Cerebellar nuclear complex (tissue), 1 donor: ENCODE results near the gene ABCD3.
"Not testable (repeated sequence)": the region's sequence is repeated elsewhere in the genome, so short reads cannot be mapped to it uniquely, and the experiment has no call there.

Experiments
- DNase-seq, 2 experiments: peaks; one replicate each; lab custom pipeline; 2025; lab: John Stamatoyannopoulos, UW

ABCD3 gene

DNA sequence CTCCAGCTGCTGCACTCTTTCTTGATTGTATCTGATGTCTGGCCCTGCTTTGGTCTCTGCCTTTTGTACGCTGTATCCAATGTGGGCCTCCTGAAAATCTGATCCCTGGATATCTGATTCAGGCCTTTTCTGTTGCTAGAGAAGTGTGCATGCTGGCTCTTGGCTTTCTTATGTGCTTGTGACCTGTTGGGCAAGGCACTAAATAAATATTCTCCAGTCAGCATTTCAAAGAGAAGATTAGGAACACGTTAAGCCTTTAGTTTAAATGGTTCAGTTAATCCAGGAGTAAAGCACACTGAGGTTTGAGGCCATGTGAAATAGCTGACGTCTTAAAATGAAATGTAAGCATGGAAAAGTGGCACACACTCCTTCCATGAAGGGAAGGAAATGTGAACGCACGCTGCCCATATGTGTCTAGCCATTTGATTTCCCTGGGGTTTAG lies 132.6 kb downstream of the ABCD3 start:
- no peak for DNase-seq

DNA sequence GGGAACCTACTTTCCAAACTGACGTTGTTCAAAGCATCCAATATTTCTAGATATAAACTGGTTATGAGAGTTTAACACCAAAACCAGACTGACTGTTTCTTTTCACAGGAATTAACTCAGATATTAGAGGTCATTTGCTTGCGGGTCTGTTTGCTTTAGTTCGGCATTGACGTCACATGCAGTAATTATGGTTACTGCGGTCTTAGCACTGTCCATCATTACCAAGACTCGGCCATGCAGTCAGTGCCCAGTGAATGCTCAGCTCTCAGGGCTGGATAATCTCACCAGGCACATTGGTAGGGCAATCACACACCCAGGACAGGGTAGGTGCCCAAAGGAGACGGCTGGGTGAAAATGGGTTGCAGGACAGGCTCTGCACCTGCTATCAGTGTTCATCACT lies 133.3 kb downstream of the ABCD3 start:
- DNase-seq: no peak

DNA sequence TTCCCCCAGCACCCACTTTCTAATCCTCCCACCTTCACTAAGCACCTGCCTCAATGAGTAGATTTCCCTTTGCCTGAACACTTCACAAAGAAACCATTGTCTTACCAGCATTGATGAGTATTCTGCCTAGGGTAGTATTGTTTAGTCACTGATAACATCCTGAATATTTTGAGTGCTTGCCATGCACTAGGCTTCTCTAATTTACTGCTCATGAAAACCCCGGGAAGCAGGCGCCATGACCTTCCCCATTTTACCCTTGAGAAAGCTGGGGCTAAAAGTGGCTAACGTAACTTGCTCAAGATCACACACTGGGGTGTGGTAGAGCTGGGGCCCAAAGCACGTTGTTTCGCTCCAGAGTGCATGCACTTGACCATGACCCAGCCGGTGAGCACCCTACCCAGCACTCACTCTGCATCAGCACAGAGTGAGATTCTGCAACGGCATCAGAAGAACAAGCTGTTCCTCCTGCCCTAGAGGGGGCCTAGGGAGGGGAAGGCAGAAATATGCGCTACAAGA lies 133.9 kb downstream of the ABCD3 start:
- no peak for DNase-seq

DNA sequence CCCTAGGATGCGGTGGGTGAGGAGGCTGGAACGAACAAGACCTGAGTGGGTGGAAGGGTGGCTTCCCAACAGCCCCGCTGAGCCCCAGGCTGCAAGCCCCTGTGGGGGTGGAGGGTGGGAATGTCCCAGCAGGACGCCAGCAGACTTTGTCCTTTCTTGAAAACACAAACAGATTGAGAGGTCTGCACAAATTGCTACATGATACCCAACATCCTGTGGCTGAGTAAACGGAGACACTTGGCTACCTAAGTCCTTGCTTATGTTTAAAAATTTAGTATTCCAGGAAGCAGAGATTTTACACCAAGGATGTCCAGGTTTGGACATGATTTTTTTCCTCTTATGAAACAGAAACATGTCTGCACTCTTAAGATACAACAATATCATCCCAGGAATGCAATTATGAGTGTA lies 135.1 kb downstream of the ABCD3 start:
- no peak for DNase-seq

DNA sequence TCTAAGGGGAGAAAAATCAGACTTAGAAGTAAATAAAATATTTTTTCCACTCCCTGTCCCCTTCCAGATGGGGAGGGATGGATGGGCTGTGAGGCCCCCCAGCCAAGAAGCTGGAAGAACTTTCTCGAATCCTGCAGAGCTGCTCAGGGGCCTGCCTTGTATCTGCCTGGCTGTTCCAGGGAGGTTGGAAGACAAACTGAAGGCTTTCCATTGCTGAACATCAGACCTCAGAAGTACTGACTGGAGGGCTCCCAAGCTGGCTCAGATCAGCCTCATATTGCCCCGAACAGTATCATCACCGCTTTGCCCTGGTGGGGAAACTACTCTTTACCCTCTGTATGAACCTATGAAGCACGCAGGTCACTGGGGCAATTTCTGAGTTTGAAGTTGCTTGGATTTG lies 135.7 kb downstream of the ABCD3 start:
- no peak for DNase-seq

DNA sequence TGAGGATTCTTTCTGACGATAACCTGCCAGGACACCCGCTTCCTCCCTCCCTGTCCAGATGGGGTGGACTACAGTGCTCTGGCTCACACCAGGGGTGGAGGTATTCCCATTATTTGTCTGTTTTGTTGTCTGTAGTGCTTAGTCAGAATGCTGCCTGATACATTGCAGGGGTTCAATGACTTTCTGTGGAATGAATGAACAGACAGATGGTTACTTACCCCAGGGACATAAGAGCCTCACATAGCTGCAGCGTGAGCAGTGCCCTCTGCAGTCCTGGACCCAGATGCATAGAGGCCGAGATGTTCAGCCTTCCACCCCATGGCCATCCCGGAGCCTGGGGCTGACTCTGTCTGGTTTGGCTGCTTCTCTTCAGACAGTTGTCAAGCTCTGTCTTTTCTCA lies 136.4 kb downstream of the ABCD3 start:
- no peak for DNase-seq

DNA sequence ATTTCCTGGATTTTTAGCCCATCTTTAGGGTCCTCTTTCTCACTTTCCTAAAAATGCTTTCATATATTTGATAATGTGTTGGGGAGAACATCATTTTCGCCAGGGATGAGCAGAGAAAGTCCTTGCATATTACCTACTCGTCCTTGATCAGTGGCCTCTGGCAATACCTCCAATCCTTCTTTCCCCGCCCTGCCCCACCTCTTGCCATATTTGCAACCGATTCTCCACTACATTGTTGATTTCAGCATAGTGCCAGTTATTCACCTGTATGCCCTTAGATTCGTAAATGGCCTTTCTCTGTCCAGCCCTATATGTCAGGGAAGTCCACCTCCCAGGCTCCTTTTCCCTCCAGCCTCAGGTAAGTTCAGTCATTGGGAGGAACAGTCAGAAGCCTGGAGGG lies 136.9 kb downstream of the ABCD3 start:
- no peak for DNase-seq

DNA sequence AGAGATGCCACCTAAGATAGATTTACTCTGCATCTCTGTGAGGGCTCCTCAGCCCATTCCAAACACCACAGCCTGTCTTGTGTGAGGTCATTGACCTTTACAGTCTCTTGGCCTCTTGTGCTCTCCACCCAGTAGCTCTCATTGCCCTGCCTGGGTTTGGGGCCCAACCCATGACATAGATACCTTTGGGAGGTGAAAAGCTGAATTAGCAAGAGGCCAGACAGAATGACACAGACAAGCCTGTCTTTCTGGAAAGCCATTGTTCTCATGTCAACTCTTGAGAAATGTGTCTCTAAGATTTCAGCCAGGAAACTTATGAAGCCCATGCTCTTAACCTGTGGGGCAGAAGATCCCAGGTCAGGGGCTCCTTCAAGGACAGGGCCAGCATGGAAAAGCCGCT lies 141.7 kb downstream of the ABCD3 start:
- no peak for DNase-seq

DNA sequence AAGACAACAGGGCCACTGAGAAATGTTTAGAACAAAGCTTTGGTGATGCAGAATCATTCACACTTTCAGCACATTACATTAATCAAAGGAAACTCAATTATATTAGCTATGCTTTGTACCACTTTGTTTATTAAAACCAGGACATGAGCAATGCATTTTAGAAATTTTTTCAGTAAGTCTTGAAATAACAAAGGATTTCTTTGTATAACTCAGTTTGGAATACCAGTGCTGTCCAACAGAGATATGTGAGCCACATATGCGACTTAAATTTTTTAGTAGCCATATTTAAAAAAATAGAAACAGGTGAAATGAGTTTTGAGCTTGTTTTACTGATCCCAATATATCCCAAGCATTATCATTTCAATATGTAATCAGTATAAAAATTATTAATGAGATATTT lies 142.1 kb downstream of the ABCD3 start:
- DNase-seq: no peak

DNA sequence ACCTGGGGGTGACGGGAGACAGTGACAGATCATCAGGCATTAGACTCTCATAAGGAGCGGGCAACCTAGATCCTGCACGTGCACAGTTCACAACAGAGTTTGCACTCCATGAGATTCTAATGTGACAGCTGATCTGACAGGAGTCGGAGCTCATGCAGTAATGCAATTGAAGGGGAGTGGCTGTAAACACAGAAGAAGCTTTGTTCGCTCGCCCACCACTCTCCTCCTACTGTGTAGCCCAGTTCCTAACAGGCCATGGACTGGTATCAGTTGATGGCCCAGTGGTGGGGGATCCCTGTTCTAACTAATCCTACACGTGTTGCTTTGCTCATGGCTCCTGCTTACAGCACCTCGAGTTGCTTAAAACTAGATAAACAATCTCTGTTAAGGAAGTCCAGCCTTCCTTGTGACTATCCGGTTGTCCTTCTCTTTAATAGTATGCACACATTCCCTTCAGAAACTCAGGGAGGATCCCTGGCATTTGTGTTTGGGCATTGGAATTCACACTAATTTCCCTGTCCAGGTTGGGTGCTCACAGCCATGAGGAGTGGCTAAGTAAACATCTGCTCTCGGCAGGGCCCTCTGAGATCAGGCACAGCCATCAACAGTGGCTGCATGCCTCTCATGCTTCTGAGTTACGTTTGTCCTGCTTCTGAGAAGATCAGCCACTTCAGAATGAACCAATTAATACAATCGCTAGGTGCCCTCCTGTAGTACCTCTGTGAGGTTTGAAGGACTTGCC lies 144.5 kb downstream of the ABCD3 start:
- DNase-seq: no peak

DNA sequence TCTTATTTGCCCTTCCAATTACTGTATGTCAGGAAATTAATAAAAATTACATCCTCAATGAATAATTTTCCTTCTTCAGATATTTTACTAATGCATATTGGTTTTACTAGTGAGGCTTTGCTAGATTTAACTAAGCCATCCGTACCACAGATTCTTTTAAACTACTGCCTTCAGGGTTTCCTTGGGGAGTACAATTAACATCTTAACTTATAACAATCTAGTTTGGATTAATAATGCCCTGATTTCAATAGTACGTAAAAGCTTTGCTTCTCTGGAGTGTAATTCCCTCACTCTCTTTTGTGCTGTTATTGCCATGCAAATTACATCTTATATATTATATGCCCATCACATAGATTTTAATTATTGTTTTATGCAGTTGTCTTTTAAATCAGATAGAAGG lies 147.7 kb downstream of the ABCD3 start:
- no peak for DNase-seq

DNA sequence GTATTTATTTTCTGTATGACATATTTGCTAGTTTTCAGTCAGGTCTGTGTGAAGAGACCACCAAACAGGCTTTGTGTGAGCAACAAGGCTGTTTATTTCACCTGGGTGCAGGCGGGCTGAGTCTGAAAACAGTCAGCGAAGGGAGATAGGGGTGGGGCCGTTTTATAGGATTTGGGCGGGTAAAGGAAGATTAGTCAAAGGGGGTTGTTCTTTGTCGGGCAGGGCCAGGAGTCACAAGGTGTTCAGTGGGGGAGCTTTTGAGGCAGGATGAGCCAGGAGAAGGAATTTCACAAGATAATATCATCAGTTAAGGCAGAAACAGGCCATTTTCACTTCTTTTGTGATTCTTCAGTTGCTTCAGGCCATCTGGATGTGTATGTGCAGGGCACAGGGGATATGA lies 148.2 kb downstream of the ABCD3 start:
- DNase-seq: not testable (repeated sequence)

DNA sequence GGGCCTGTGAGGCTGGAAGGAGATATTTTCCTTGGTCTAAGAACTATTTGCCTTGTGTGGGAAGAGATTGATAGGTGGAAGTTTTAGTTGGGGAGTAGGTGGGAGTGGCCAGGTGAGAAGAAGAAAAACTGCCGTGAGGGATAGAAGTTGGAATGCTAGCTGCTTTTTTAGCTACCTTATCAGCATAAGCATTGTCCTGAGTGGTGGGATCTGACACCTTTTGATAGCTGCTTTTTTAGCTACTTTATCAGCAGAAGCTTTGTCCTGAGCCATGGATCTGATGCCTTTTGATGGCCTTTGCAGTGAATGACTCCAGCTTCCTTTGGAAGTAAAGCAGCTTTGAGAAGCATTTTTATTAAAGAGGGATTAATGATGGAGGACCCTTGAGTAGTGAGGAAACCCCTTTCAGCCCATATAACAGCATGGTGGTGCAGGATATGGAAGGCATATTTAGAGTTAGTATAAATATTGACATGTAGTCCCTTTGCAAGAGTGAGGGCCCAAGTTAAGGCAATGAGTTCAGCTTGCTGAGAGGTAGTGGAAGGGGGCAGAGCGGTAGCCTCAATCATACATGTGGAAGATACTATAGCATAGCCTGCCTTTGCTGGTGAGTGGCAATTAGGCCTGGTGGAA lies 149.9 kb downstream of the ABCD3 start:
- not testable (repeated sequence) for DNase-seq
